GM12891 (cell line): ENCODE data around the gene DENND1A.

Experiments used
- POLR2A ChIP-seq: IDR thresholded peaks from 2 replicates; pipeline ENCODE4 v1.6.1; 2011; ENCODE audit warnings: low read depth, low read length, control low read depth
- POLR2AphosphoS5 ChIP-seq: IDR thresholded peaks from 2 replicates; pipeline ENCODE4 v1.6.1; 2011; ENCODE audit warnings: low read depth, low read length, control low read depth
- POU2F2 ChIP-seq: IDR thresholded peaks from 2 replicates; pipeline ENCODE4 v1.6.1; 2011; ENCODE audit warnings: low read depth, mild to moderate bottlenecking, control low read depth, low read length, moderate library complexity
- SPI1 ChIP-seq: IDR thresholded peaks from 2 replicates; pipeline ENCODE4 v1.6.1; 2011; ENCODE audit warnings: low read depth, low read length, control low read depth
- TAF1 ChIP-seq: IDR thresholded peaks from 2 replicates; pipeline ENCODE4 v1.6.1; 2011; ENCODE audit warnings: low read depth, low read length, control low read depth

DNA sequence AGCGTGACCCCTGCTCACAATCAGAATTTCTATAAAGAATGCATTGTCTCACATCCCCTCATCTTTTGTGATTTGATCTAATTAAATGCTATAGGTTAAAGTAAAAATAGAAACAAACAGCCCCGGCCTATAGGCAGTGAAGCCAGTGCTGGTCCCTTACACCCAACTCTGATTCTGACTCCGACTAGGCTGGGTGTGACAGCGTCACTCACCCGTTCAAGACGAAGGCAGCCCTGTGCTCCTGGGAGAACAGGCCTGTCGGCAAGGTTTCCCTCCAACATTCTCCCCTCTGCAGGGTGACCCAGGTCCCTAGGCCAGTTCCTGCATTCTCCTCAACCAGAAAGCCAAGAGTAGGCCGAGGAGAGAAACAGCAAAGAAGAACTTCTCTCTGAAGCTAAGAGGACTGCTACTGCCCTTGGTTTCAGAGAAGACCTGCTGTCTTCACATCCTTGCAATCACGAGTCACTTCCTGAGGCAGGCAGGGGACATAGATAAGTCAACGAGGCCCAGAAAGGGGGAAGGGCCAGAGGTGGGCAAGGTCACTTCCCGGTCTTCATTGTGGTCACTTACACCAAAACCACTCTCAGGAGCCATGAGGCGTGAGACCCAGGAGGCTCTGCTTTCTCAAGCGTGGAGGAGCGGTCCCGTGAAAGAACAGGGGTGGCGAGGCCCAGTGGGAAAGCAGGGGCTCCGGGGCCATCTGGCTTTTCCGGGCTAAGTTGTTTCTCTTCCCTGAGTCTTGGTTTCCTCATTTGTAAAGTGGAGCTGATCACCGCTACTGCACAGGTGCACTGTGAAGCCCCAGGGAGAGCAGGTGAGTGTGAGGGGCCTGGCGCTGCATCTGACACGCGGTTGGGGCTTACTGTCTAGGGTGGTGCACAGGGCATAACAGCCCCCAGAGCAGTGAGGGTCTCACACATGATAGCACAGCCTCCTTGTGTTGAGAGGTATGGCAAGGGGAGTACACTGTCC, 373.2 kb downstream of the DENND1A start:
- TF ChIP-seq SPI1 = no peak
- no peak for TF ChIP-seq POLR2A
- no peak for TF ChIP-seq TAF1
- TF ChIP-seq POU2F2 = no peak
- TF ChIP-seq POLR2AphosphoS5 = no peak
